ENCODE measurements around the gene STYXL2. TPM values are rescaled to one million over a fixed set of nuclear protein-coding genes. Genes with fewer than 3 reads are reported as not detected.

Gene STYXL2
- total RNA-seq, 3 donors from 2014 or later (not counting 1 experiment from before 2014, with no cell fraction given), result not detected

- no peaks in the 10 kb centered on the region for H3K27me3 ChIP-seq (ENCODE audit: control insufficient read depth, insufficient read depth, low read length)
- H3K36me3 ChIP-seq (ENCODE audit: control insufficient read depth, insufficient read depth, low read length), result no peaks in the 10 kb centered on the region
- intact Hi-C loops (cut with micrococcal nuclease), result no loop called here
- no peak overlapping the region for H3K27ac ChIP-seq (ENCODE audit: low read length)
- ATAC-seq (no peak), DNase-seq (no peak)
- H3K4me1 Mint-ChIP-seq, result peaks cover 53 to 60% of the 10 kb centered on the region in 2 donors
- no peak overlapping the region for H3K4me3 Mint-ChIP-seq
- WGBS (ENCODE audit: insufficient coverage), result 91% methylated on average over 4 of the region's 4 CpGs
- peaks cover 37% of the 10 kb centered on the region for H3K4me1 ChIP-seq (ENCODE audit: control insufficient read depth, insufficient read depth, low read length)
- H3K9me3 Mint-ChIP-seq, result peaks cover 2 to 6% of the 10 kb centered on the region in 2 donors
- peaks cover 14% of the 10 kb centered on the region for H3K36me3 Mint-ChIP-seq
- peaks cover 10% of the 10 kb centered on the region for H3K9me3 ChIP-seq (ENCODE audit: control insufficient read depth, insufficient read depth, low read length)
- H3K27me3 Mint-ChIP-seq (ENCODE audit: low read depth in 2 of 2), result no peaks in the 10 kb centered on the region
- no peak for TF ChIP-seq CTCF (IDR thresholded peaks at IDR 0.05)
- no peak overlapping the region for H3K4me3 ChIP-seq (ENCODE audit: low read length)
- peak overlapping the region in 1 of 2 donors; percentile 65 for H3K27ac Mint-ChIP-seq
These were observed 12.2 kb downstream of the STYXL2 start for GRCh38 chr1:167106119-167106461.

- no peak for TF ChIP-seq CTCF (IDR thresholded peaks at IDR 0.05)
- Mint-ChIP-seq H3K36me3 (peaks cover 14% of the 10 kb centered on the region), H3K9me3 (peaks cover 2 to 6% of the 10 kb centered on the region in 2 donors), H3K27ac (no peak overlapping the region), H3K27me3 (ENCODE audit: low read depth in 2 of 2) (no peaks in the 10 kb centered on the region), H3K4me3 (no peak overlapping the region), H3K4me1 (peaks cover 54 to 60% of the 10 kb centered on the region in 2 donors)
- Histone ChIP-seq H3K27ac (ENCODE audit: low read length) (no peak overlapping the region), H3K4me1 (ENCODE audit: control insufficient read depth, insufficient read depth, low read length) (peaks cover 37% of the 10 kb centered on the region), H3K27me3 (ENCODE audit: control insufficient read depth, insufficient read depth, low read length) (no peaks in the 10 kb centered on the region), H3K9me3 (ENCODE audit: control insufficient read depth, insufficient read depth, low read length) (peaks cover 10% of the 10 kb centered on the region), H3K36me3 (ENCODE audit: control insufficient read depth, insufficient read depth, low read length) (no peaks in the 10 kb centered on the region), H3K4me3 (ENCODE audit: low read length) (no peak overlapping the region)
- DNase-seq, result no peak
- intact Hi-C loops (cut with micrococcal nuclease), result no loop called here
- no peak for ATAC-seq
These were observed 13.6 kb downstream of the STYXL2 start for GRCh38 chr1:167107456-167107855.

GRCh38 chr1:167109125-167109524, 15.2 kb downstream of the STYXL2 start:
- H3K27me3 Mint-ChIP-seq (ENCODE audit: low read depth in 2 of 2), result no peaks in the 10 kb centered on the region
- TF ChIP-seq CTCF (IDR thresholded peaks at IDR 0.05), result no peak
- H3K9me3 ChIP-seq (ENCODE audit: control insufficient read depth, insufficient read depth, low read length), result peaks cover 10% of the 10 kb centered on the region
- peaks cover 14% of the 10 kb centered on the region for H3K36me3 Mint-ChIP-seq
- H3K9me3 Mint-ChIP-seq, result peaks cover 2 to 6% of the 10 kb centered on the region in 2 donors
- ATAC-seq (peak in 1 of 3 donors; percentile 38), DNase-seq (no peak)
- H3K4me3 Mint-ChIP-seq, result no peak overlapping the region
- no peak overlapping the region for H3K4me3 ChIP-seq (ENCODE audit: low read length)
- H3K4me1 ChIP-seq (ENCODE audit: control insufficient read depth, insufficient read depth, low read length), result peaks cover 31% of the 10 kb centered on the region
- no peaks in the 10 kb centered on the region for H3K36me3 ChIP-seq (ENCODE audit: control insufficient read depth, insufficient read depth, low read length)
- 50% methylated on average over 1 of the region's 2 CpGs for WGBS (ENCODE audit: insufficient coverage)
- peaks cover 46 to 49% of the 10 kb centered on the region in 2 donors for H3K4me1 Mint-ChIP-seq
- intact Hi-C loops (cut with micrococcal nuclease), result no loop called here
- no peak overlapping the region for H3K27ac ChIP-seq (ENCODE audit: low read length)
- H3K27me3 ChIP-seq (ENCODE audit: control insufficient read depth, insufficient read depth, low read length), result no peaks in the 10 kb centered on the region
- peak overlapping the region in 1 of 2 donors; percentile 47 for H3K27ac Mint-ChIP-seq

GRCh38 chr1:167110586-167110985, 16.7 kb downstream of the STYXL2 start:
- Mint-ChIP-seq H3K27me3 (ENCODE audit: low read depth in 2 of 2) (no peaks in the 10 kb centered on the region), H3K36me3 (peaks cover 14% of the 10 kb centered on the region), H3K27ac (no peak overlapping the region), H3K9me3 (peaks cover 2 to 6% of the 10 kb centered on the region in 2 donors), H3K4me3 (no peak overlapping the region), H3K4me1 (peaks cover 31 to 34% of the 10 kb centered on the region in 2 donors)
- Histone ChIP-seq H3K27ac (ENCODE audit: low read length) (no peak overlapping the region), H3K9me3 (ENCODE audit: control insufficient read depth, insufficient read depth, low read length) (peaks cover 10% of the 10 kb centered on the region), H3K4me3 (ENCODE audit: low read length) (no peak overlapping the region), H3K36me3 (ENCODE audit: control insufficient read depth, insufficient read depth, low read length) (no peaks in the 10 kb centered on the region), H3K4me1 (ENCODE audit: control insufficient read depth, insufficient read depth, low read length) (peaks cover 18% of the 10 kb centered on the region), H3K27me3 (ENCODE audit: control insufficient read depth, insufficient read depth, low read length) (no peaks in the 10 kb centered on the region)
- TF ChIP-seq CTCF (IDR thresholded peaks at IDR 0.05), result no peak
- 25% methylated on average over 3 of the region's 3 CpGs for WGBS (ENCODE audit: insufficient coverage)
- peak in 1 of 3 donors; percentile 45 for ATAC-seq
- intact Hi-C loops (cut with micrococcal nuclease), result no loop called here
- peak in 1 of 2 donors; percentile 60 for DNase-seq
